Measurements from ENCODE around the gene ZPBP2. TPM values are rescaled to one million over a fixed set of nuclear protein-coding genes. Genes with fewer than 3 reads are reported as not detected.

Gene ZPBP2
- total RNA-seq, 1 experiment from 2014 or later, result not detected

- Histone ChIP-seq H3K9me3 (ENCODE audit: control insufficient read depth, insufficient read depth, low read depth, low read length) (no peaks in the 10 kb centered on the region), H3K4me1 (ENCODE audit: control insufficient read depth, insufficient read depth, low read length) (no peaks in the 10 kb centered on the region), H3K4me3 (ENCODE audit: low read depth in 2 of 2, low read length in 2 of 2) (no peak overlapping the region), H3K27ac (ENCODE audit: low read length) (no peak overlapping the region), H3K36me3 (ENCODE audit: control insufficient read depth, insufficient read depth, low read length) (no peaks in the 10 kb centered on the region), H3K27me3 (ENCODE audit: control insufficient read depth, insufficient read depth, low read length) (no peaks in the 10 kb centered on the region; the same call in 1 of the 2 replicates)
- ChIA-PET CTCF (no interaction called here), POLR2A (no interaction called here)
- no peak for ATAC-seq
- DNase-seq (ENCODE audit: low read depth, low spot score), result no peak
- TF ChIP-seq SIN3A (IDR thresholded peaks at IDR 0.05; ENCODE audit: borderline replicate concordance, insufficient read depth, low read depth, low read length) (no peak), TCF7L2 (IDR thresholded peaks at IDR 0.05; ENCODE audit: low read depth, low read length) (no peak), REST (IDR thresholded peaks at IDR 0.05; ENCODE audit: insufficient read depth in 1 of 2, low read depth in 2 of 2, low read length in 1 of 2) (no peak), CTCF (IDR thresholded peaks at IDR 0.05) (no peak), POLR2AphosphoS5 (IDR thresholded peaks at IDR 0.05; ENCODE audit: low read depth, low read length) (no peak)
- in situ Hi-C loops (cut with HindIII; ENCODE audit: low pct_unique_long_range_greater_than_20kb, low sequenced_read_pairs) (no loop called here), intact Hi-C loops (cut with micrococcal nuclease; ENCODE audit: unreplicated experiment) (no loop called here)
- no TSS peak for BruUV-seq (replicated peaks)
These were observed 36.4 kb upstream of the ZPBP2 start for GRCh38 chr17:39831588-39831987.

GRCh38 chr17:39834017-39834416 is 34.0 kb upstream of the ZPBP2 start:
- intact Hi-C loops (cut with micrococcal nuclease; ENCODE audit: unreplicated experiment), result no loop called here
- in situ Hi-C loops (cut with HindIII; ENCODE audit: low pct_unique_long_range_greater_than_20kb, low sequenced_read_pairs), result no loop called here
- ATAC-seq, result no peak
- POLR2A ChIA-PET, result no interaction called here
- TF ChIP-seq CTCF (IDR thresholded peaks at IDR 0.05), result no peak
- no peak for TF ChIP-seq POLR2AphosphoS5 (IDR thresholded peaks at IDR 0.05; ENCODE audit: low read depth, low read length)
- TF ChIP-seq REST (IDR thresholded peaks at IDR 0.05; ENCODE audit: insufficient read depth in 1 of 2, low read depth in 2 of 2, low read length in 1 of 2), result no peak
- TF ChIP-seq SIN3A (IDR thresholded peaks at IDR 0.05; ENCODE audit: borderline replicate concordance, insufficient read depth, low read depth, low read length), result no peak
- TF ChIP-seq TCF7L2 (IDR thresholded peaks at IDR 0.05; ENCODE audit: low read depth, low read length), result no peak
- Histone ChIP-seq H3K4me1 (ENCODE audit: control insufficient read depth, insufficient read depth, low read length) (no peaks in the 10 kb centered on the region), H3K27me3 (ENCODE audit: control insufficient read depth, insufficient read depth, low read length) (no peaks in the 10 kb centered on the region; the same call in 1 of the 2 replicates), H3K27ac (ENCODE audit: low read length) (no peak overlapping the region), H3K9me3 (ENCODE audit: control insufficient read depth, insufficient read depth, low read depth, low read length) (no peaks in the 10 kb centered on the region), H3K4me3 (ENCODE audit: low read depth in 2 of 2, low read length in 2 of 2) (no peak overlapping the region), H3K36me3 (ENCODE audit: control insufficient read depth, insufficient read depth, low read length) (no peaks in the 10 kb centered on the region)
- CTCF ChIA-PET, result no interaction called here
- DNase-seq (ENCODE audit: low read depth, low spot score), result no peak
- no TSS peak for BruUV-seq (replicated peaks)

Measured in Panc1 (cell line).